Omental fat pad (tissue), 4 donors: ENCODE data around the gene CHAF1A. TPM values are rescaled to one million over a fixed set of nuclear protein-coding genes. Genes with fewer than 3 reads are reported as not detected.

Source experiments
- ATAC-seq: fragments of 150-250 bp; one replicate; pipeline ENCODE4 v1.9.1; 2016; ENCODE audit warnings: mild to moderate bottlenecking, moderate library complexity; ENCODE audit not compliant: low FRiP score
- DNase-seq: peaks from one replicate; pipeline ENCODE4 v3.0.0-alpha.2; 2019; ENCODE audit warnings: low spot score
- total RNA-seq, 4 donors: library from RNA; depleted of rRNA; stranded (reverse); fragments of >200 nt; gene quantifications; one replicate each; pipeline ENCODE4 v1.1.0, GENCODE V29; 2016
- TF ChIP-seq, protein P1 (sequence below), 3 donors: fragments of 450-650 bp; IDR thresholded peaks; one replicate each; pipeline ENCODE4 v1.5.1; 2016 to 2017; ENCODE audit warnings: antibody characterized with exemption in 3 of 3, mild to moderate bottlenecking in 3 of 3, moderate library complexity in 2 of 3

The CHAF1A gene
- total RNA-seq, 4 donors from 2014 or later = 3.9 to 6.5 (median 4.1) TPM

DNA sequence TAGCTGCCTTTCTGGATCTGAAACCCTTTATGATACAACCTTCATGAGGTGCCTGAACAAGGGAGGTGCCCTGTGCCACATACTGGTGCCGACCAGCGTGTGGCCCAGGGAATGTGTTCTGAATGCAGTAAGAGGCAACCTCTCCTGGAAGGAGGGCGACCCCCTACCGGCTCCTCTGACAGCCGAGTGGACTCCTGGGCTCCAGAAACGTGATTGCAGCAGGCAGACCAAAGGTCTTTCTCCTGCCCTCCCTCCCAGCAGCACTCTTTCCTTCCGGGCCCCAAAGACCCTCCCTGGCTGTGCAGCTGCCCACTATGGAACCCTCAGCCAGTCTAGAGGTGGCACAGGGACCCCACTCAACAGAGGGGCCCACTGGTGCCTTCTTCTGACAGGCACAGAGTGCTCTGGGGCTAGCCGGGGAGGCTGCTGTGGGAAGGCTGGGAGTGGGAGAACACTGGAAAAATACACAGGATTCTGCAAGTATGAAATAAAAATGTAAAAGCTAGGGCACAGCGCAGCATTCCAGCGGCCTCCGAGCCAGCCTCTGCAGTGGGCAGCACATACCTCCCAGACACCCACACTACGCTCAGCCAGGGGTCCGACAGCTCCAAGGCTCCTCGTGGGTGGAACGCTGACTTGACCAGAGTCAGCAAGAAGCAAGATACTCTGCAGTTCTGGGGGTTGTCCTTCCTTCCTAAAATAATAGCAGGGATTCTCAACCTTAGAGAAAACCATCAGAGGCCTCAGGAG is 17.0 kb upstream of the CHAF1A start:
- DNase-seq (no peak), ATAC-seq (no peak)
- TF ChIP-seq, protein P1, sequence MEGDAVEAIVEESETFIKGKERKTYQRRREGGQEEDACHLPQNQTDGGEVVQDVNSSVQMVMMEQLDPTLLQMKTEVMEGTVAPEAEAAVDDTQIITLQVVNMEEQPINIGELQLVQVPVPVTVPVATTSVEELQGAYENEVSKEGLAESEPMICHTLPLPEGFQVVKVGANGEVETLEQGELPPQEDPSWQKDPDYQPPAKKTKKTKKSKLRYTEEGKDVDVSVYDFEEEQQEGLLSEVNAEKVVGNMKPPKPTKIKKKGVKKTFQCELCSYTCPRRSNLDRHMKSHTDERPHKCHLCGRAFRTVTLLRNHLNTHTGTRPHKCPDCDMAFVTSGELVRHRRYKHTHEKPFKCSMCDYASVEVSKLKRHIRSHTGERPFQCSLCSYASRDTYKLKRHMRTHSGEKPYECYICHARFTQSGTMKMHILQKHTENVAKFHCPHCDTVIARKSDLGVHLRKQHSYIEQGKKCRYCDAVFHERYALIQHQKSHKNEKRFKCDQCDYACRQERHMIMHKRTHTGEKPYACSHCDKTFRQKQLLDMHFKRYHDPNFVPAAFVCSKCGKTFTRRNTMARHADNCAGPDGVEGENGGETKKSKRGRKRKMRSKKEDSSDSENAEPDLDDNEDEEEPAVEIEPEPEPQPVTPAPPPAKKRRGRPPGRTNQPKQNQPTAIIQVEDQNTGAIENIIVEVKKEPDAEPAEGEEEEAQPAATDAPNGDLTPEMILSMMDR (IDR thresholded peaks at IDR 0.05) = no peak

DNA sequence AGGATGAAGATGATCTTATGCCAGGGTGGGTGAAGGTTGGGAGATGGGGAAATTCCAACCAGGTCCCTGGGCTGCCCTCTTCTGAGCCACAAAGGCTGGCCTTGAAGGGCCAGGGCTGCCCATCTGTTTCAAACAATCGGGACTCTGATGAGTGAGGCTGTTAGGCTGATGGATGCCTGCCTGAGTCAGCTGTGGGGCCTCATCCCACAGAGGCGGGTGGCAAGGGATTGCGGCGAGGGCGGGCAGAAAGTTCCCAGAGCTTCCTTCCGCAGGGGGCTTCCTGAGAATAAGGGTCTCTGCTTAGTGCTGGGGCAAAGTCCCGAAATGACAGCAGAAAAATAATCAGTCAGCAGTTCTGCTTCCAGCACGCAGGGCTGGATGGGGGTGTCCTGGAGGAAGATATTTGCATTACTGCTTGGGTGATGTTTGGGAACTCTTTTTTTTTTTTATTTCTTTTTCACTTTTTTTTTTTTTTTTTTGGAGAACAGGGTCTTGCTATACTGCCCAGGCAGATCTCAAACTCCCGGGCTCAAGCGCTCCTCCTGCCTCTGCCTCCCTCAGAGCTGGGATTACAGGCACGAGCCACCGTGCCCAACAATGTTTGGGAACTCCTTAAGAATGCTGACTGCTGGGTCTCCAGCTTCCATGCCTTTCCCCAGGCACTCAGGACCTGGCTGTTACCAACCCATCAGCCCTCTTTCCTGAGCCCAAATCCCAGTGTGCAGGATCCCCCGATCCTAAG is 16.2 kb upstream of the CHAF1A start:
- ATAC-seq = no peak
- DNase-seq = no peak
- TF ChIP-seq, protein P1 (IDR thresholded peaks at IDR 0.05) = no peak

DNA sequence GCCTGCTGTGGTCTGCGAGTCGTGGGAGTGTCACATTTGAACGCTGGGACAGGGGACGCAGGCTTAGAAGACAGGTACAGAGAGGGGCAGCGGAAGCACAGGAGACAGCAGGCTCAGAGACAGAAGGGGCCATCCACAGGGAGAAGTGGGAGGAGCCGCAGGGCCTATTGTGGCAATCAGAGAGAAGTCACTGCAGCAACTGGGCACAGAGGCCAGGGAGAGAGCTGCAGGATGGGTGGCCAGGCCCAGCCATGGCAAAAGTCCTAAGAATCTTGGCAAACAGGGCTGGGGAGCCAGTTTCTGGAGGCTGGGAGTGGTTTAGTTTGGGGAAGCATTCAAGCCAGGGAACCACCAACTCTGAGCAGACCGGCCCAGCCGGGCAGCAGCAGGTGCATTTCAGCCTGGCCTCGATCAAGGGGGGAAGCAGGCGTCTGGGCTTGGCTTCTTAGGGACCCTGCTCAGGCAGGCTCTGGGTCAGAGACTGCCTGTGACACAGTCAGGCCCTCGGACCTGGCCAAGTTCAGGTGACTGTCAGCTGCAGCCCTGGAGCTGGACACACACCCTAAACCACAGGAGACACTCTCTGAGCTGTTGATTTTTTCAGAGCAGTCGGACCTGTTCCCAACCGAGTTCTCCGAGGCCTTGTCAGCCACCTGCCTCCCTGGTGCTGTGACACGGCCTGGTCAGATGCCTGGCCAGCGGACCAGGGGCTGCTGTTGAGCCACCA is 13.9 kb upstream of the CHAF1A start:
- DNase-seq = no peak
- TF ChIP-seq, protein P1 (IDR thresholded peaks at IDR 0.05) = no peak
- no peak for ATAC-seq

DNA sequence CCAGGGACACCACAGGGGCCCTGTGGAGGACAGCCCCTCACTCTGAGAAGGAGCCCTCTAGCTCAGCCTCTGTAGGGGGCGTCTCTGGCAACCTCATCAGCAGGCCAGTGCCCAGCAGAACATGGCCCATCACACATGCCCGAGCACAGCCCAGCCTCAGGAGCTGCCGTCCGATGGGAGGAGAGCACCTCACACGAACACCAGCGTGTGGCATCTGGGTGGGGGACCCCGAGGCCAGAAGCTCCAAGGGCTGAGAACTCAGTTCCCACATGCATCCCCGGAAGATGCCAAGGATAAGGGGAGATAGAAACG is 13.4 kb upstream of the CHAF1A start:
- ATAC-seq (no peak), DNase-seq (no peak)
- TF ChIP-seq, protein P1 (IDR thresholded peaks at IDR 0.05) = no peak

DNA sequence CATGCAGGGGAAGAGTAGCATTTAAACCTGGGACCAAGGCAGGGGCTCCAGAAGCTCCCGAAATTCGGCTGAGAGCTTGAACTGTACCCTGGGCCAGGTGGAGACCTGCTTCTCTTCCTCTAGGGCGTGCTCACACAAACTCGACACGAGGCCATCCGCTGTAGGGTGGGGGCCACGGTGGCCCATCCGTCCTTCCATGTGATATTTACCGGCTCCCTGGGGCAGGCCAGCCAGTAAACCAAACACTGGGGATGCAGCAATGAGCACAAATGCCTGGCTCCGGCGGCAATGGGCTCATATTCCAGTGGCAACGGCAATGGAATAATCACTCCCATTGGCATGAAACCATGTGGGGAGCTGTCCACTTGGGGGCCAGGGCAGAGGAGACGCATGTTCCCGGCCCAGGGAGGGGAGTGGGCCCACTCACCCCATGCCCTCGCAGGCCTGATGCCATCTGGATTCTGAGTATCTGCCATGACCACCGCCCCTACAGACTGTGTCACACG is 12.9 kb upstream of the CHAF1A start:
- no peak for ATAC-seq
- TF ChIP-seq, protein P1 (IDR thresholded peaks at IDR 0.05) = no peak
- DNase-seq = no peak

DNA sequence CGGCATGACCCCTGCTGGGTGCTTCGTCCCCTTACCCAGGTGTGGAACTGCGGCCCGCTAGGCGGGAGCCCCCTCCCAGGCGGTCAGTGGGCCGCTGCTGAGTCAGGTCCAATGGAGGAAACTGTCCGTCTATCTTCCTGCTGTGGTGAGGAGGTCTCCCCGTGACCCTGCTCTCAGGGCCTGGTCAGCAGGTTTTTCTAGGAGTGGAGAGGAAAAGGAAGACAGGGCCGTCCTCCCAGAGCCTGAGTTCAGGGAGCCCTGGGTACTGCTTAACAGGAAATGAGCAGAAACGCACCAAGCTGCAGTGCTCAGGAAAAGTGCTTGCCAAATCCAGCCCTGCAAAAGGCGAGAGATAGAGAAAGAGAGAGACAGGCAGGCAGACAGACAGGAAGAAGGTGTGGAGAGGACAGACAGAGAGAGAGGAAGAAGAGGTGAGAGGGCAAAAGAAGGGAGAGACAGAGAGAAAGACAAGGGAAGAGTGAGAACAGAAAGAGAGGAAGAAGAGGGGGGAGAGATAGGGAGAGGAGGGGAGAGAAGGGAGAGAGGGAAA is 12.3 kb upstream of the CHAF1A start:
- no peak for DNase-seq
- no peak for ATAC-seq

More for the DNA sequence above, 12.3 kb upstream of the CHAF1A start:
- TF ChIP-seq, protein P1 (IDR thresholded peaks at IDR 0.05) = no peak
